ENCODE measurements around the gene TANK. TPM values are rescaled to one million over a fixed set of nuclear protein-coding genes. Genes with fewer than 3 reads are reported as not detected.

TANK gene
- total and polyA plus RNA-seq, 8 donors: 53.7 to 80.3 (median 70.2) TPM

DNA sequence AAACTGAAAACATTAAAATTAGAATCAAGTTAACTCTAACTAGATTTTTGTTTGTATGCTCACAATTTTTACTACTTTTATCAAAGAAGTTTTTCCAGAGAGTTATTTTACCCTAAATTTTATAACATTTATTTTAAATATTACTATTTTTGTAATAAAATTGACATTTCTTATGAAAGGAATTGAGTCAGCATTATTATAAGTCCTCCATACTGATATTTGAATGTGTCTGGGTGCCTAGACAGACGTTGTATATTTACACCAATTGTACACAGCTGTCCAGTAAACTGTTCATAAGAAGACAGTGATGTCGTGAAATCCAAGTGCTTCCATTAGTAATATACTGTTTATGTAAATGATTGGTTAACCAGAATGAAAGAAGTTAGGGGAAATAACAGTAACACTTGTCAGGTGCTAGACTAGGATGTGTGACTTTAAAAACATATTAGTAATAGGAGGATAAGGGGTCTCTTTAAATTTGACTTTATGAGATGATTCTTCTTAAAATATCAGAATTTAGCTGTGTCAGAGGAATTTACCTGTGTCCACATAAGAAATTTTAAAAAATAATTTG is 73.7 kb downstream of the TANK start:
- no peak for ATAC-seq
- H3K27me3 ChIP-seq: peaks cover 0 to 16% of the 10 kb centered on the region in 2 donors
- peaks cover 0 to 23% of the 10 kb centered on the region in 2 donors for H3K4me1 ChIP-seq
- no peak for DNase-seq
- TF ChIP-seq, protein P1, sequence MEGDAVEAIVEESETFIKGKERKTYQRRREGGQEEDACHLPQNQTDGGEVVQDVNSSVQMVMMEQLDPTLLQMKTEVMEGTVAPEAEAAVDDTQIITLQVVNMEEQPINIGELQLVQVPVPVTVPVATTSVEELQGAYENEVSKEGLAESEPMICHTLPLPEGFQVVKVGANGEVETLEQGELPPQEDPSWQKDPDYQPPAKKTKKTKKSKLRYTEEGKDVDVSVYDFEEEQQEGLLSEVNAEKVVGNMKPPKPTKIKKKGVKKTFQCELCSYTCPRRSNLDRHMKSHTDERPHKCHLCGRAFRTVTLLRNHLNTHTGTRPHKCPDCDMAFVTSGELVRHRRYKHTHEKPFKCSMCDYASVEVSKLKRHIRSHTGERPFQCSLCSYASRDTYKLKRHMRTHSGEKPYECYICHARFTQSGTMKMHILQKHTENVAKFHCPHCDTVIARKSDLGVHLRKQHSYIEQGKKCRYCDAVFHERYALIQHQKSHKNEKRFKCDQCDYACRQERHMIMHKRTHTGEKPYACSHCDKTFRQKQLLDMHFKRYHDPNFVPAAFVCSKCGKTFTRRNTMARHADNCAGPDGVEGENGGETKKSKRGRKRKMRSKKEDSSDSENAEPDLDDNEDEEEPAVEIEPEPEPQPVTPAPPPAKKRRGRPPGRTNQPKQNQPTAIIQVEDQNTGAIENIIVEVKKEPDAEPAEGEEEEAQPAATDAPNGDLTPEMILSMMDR (IDR thresholded peaks at IDR 0.05): no peak
- intact Hi-C loops (cut with DNase I): no loop called here
- no peaks in the 10 kb centered on the region for H3K9me3 ChIP-seq
- H3K27ac ChIP-seq: no peak overlapping the region
- no peak overlapping the region for H3K4me3 ChIP-seq
- peaks cover 0 to 42% of the 10 kb centered on the region in 2 donors for H3K36me3 ChIP-seq

DNA sequence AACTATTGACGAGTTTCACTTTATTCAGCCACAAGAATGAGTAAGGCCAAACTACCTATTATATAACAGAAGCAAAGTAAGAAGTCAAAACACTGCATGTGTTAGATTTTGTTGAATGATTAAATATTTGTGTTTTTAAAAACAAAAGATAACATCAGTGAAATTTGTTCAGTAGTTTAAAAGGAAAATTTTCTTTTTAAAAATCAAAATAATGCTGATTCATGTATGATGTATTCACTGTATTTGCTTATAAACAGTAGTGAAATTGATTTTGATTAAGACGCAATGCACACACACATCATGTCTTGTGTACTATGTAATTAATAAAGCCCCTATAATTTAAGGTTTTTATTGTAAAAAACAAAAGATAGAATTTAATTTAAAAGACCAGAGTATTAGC is 74.4 kb downstream of the TANK start:
- no peak overlapping the region for H3K4me3 ChIP-seq
- H3K4me1 ChIP-seq: peaks cover 0 to 22% of the 10 kb centered on the region in 2 donors
- no peak overlapping the region for H3K27ac ChIP-seq
- ATAC-seq (no peak), DNase-seq (no peak)
- peaks cover 0 to 35% of the 10 kb centered on the region in 2 donors for H3K36me3 ChIP-seq
- peaks cover 0 to 23% of the 10 kb centered on the region in 2 donors for H3K27me3 ChIP-seq
- intact Hi-C loops (cut with DNase I): no loop called here
- TF ChIP-seq, protein P1 (IDR thresholded peaks at IDR 0.05): no peak
- H3K9me3 ChIP-seq: no peaks in the 10 kb centered on the region

DNA sequence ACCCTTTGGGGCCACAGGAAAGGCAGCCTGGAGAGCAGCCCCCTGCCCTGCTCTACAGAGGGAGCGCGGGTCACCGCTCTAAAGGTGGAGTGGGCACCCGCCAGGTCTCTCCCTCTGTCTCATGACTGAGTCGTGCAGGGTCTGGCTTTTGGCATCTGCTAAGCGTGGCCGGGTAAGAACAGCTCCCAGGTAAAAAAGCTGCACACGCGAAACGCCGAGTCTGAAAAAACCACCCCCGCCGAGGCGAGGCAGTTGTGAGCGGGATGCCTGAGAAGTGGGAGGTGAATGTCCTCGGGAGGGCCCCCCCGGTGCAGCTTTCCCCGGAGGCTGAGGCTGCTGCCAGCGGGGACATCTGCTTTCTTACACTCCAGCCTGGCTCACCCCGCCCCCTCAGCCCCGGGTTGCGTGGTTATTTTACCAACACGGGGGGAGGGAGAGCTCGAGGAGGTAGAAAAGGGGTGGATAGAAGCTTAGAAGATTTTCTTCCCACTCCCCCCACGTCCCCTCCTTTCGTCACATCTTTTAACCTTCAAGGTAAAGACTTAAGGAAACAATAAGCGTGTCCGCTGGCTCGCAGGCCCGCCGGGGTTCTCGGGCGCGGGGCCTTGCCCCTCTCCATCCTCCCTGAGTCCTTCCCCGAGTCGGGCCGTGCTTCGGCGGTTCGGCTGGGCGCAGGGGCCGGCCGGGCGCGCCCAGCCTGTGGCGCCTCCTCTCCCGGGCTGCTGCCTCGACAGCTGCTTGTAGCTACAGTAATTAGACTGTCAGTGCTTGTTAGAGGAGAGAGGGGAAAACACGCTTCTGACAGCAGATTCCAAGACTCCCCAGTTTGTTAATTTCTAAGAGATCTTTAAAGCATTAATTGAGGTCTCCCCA is 77.4 kb downstream of the TANK start:
- TF ChIP-seq, protein P1 (IDR thresholded peaks at IDR 0.05): no peak
- Histone ChIP-seq H3K4me3 (peak overlapping the region; percentile 48 to 64), H3K4me1 (peaks cover 0 to 22% of the 10 kb centered on the region in 2 donors), H3K27me3 (peaks cover 0 to 23% of the 10 kb centered on the region in 2 donors), H3K27ac (no peak overlapping the region), H3K9me3 (no peaks in the 10 kb centered on the region), H3K36me3 (peaks cover 0 to 23% of the 10 kb centered on the region in 2 donors)
- intact Hi-C loops (cut with DNase I): no loop called here
- DNase-seq: peak in 2 of 4 donors; percentile 49 to 88
- peak; percentile 85 for ATAC-seq

DNA sequence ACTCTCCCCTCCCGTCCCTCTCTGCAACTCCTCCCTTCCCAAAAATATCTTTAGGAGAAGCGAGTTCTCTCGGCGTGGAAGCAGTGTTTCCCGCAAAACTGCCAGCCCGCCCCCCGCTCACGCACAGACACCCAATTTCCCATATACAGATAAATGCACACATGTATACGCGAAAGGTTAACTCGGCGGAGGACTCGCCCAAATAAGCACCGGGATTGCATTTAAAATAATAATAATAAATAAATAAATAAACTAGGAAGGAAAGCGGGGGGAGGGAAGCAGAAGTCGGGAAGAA is 78.0 kb downstream of the TANK start:
- TF ChIP-seq, protein P1 (IDR thresholded peaks at IDR 0.05): no peak
- H3K36me3 ChIP-seq: peaks cover 0 to 23% of the 10 kb centered on the region in 2 donors
- H3K4me3 ChIP-seq: peak overlapping the region; percentile 48 to 64
- DNase-seq: no peak
- intact Hi-C loops (cut with DNase I): no loop called here
- peaks cover 0 to 23% of the 10 kb centered on the region in 2 donors for H3K27me3 ChIP-seq
- H3K27ac ChIP-seq: no peak overlapping the region
- no peak for ATAC-seq
- peaks cover 0 to 22% of the 10 kb centered on the region in 2 donors for H3K4me1 ChIP-seq
- no peaks in the 10 kb centered on the region for H3K9me3 ChIP-seq

All from left lung (tissue), 10 donors.